Astrocyte of the spinal cord (primary cell): ENCODE data around the gene CACNA1B.
"Not testable (repeated sequence)": the region's sequence is repeated elsewhere in the genome, so short reads cannot be mapped to it uniquely, and the experiment has no call there.

Experiments
- DNase-seq: peaks from one replicate; pipeline ENCODE4 v3.0.0; 2011; ENCODE audit warnings: low read depth, low spot score
- H3K4me3 ChIP-seq: 2 replicates; pipeline ENCODE4 v1.5.1; 2011; ENCODE audit warnings: low read depth, mild to moderate bottlenecking, low read length, moderate library complexity
- CTCF ChIP-seq: IDR thresholded peaks from 2 replicates; pipeline ENCODE4 v1.5.1; 2012; ENCODE audit warnings: low read depth, mild to moderate bottlenecking, low read length, inconsistent platforms
- in situ Hi-C: cut with HindIII; loops from 2 replicates; pipeline ENCODE4 v1.10.0; 2017; ENCODE audit warnings: low sequenced_read_pairs

CACNA1B gene

GRCh38 chr9:138105561-138106505, 228.3 kb downstream of the CACNA1B start:
- DNase-seq, result no peak
- in situ Hi-C loops, result no loop called here
- H3K4me3 ChIP-seq, result no peak overlapping the region
- no peak for TF ChIP-seq CTCF

- H3K4me3 ChIP-seq, DNase-seq, in situ Hi-C loops: not testable (repeated sequence)
These were observed 229.5 kb downstream of the CACNA1B start for GRCh38 chr9:138107039-138107438.

- no peak for DNase-seq
- no peak for TF ChIP-seq CTCF
- in situ Hi-C loops, result no loop called here
- H3K4me3 ChIP-seq, result no peak overlapping the region
These were observed 234.0 kb downstream of the CACNA1B start for GRCh38 chr9:138111607-138112006.

- H3K4me3 ChIP-seq, result no peak overlapping the region
- no peak for TF ChIP-seq CTCF
- no peak for DNase-seq
- in situ Hi-C loops, result no loop called here
These were observed 234.6 kb downstream of the CACNA1B start for GRCh38 chr9:138112090-138112748.

- in situ Hi-C loops, result no loop called here
- H3K4me3 ChIP-seq, result no peak overlapping the region
- TF ChIP-seq CTCF, result no peak
- no peak for DNase-seq
These were observed 235.4 kb downstream of the CACNA1B start for GRCh38 chr9:138112791-138113600.

GRCh38 chr9:138113701-138114325, 236.2 kb downstream of the CACNA1B start:
- DNase-seq, in situ Hi-C loops, H3K4me3 ChIP-seq: not testable (repeated sequence)
